T1000 (cell line): ENCODE measurements around the gene RTN4RL2.

Experiments used
- DNase-seq: peaks from one replicate; lab custom pipeline; 2025; ENCODE audit warnings: mixed read lengths; lab: John Stamatoyannopoulos, UW

Gene RTN4RL2

GRCh38 chr11:57481315-57481714 is 21.0 kb downstream of the RTN4RL2 start:
- no peak for DNase-seq

GRCh38 chr11:57481915-57482781 is 21.8 kb downstream of the RTN4RL2 start:
- no peak for DNase-seq

- DNase-seq = no peak
Observed at GRCh38 chr11:57482782-57483561, 22.6 kb downstream of the RTN4RL2 start.

- no peak for DNase-seq
Observed at GRCh38 chr11:57483562-57483918, 23.2 kb downstream of the RTN4RL2 start.

- no peak for DNase-seq
Observed at GRCh38 chr11:57484141-57484710, 23.9 kb downstream of the RTN4RL2 start.

DNA sequence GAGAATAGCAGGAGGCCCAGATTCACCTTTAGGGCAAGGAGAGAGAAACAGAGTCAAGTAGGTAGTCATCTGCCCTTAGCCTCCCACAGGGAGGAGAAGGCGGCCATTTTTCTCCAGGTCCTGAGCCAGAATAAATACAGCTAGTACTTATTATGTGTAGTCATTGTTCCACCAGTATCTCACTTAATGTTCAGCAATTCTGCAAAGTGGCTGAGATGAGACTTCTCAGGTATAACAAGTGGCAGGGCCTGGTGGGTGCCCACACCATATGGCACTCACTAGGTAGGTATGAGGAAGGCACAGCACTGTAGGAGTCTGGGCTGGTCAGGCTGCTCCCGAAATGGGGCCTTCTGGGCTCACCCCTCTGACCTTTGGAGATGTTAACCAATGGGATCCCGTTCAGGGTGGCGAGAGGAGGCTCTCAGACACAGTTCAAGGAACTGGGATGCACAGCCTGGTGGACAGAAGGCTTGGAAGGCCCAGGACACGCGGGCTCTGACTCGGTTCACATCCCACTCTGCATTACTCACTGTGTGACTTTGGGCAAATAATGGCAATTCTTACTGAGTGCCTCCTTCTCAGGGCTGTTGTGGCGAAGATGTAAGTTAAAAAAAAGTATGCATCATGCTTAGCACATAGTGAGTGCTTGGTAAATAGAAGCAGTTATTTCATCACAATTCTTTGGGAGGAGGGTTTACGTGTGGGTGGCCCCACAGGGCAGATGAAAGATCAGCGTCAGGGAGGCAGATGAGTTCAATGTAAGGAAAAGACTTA is 25.1 kb downstream of the RTN4RL2 start:
- no peak for DNase-seq

DNA sequence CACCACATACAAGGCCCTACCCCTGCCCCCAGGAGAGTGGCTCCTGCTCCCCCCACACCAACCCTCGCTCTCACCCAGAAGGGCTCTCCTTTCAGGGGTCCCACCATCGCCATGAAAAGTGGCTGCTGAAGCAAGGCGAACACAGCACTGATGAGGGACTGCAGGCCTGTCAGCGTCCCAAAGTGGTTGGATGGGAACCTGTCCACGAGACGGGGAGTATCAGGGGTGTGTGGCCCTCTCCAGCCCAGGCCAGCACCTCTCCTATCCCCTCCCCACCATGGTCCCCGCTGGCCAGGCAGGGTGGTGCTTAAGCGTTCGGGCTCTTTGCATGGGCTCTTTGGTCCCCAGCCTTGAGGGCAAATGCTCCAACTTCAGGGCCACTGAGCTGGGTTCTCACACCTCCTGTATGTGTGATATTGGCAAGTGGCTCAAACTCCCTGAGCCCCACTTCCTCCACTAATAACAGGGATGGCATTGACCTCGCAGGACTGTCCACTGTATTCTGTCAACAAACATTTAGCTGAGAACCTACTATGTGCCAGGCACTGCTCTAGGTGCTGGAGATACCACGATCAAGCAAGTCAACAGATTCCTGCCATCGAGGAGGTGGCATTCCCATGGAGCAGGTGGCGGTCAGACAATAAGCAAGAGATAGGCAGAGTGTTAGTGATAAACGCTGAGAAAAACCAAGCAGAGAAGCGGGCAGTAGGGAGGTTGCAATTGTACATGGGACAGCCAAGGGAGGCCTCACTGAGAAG is 26.9 kb downstream of the RTN4RL2 start:
- DNase-seq = no peak

DNA sequence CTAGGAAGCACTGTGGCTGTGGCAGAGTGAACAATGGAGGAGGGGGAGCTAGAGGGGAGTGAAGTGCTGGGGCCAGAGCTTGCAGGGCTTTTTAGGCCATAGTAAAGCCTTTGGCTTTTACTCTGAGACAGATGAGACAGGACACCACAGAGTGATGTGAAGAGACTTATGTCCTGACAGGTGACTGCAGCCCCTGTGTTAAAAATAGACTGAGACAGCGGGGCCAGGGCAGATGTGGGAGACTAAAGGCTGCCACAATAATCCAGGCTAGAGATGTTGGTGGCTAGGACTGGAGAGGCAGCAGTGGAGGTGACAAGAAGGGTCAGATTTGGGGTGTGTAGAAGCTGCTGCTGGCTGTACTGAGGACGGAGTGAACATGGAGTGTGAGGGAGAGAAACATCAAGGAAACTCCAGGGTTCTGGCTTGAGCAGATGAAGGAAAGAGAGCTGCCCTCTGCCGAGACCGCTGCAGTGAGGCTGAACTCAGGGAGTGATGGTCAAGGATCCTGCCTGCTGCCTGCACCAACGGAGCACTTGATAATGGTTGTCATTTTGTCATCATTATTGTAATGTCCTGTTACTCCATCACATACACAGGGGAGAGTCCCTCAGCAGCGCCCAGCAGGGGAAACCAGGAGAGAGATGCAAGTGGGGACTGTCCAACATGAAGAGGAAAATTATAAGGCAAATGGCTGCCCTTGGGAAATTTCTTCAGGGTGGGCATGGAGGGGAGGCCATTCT is 27.8 kb downstream of the RTN4RL2 start:
- no peak for DNase-seq

DNA sequence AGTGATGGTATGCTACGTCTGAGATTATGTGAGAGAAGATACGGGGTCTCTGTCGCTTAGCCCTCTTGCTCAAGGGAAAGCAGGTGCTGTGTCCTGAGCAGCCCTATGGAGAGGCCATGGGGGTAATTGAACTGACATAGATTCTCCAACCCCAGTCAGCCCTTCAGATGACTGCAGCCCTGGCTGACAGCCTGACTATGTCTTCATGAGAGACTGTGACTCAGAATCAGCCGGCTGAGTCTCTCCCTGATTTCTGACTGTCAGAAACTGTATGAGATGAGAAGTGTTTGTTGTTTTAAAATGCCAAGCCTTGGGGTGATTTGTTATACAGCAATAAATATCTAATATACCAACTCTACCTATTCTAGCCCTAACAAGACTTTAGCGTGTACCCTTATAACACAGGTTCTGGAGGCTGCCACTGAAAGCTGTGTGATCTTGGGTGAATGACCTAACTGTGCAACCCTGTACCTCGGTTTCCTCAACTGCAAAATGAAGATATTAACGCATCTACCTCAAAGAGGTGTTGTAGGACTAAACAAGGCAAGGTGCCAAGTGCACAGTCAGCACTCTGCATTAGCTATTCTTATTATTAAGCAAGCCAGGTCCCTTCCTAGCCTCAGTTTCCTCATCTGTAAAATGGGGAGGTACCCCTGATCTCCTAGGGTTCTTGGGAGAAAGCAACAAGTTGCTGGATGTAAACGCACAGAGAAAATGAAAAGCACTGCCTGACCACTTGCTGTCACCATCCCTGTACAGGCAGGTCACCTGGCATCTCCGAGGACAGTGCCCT is 30.3 kb downstream of the RTN4RL2 start:
- DNase-seq = no peak

DNA sequence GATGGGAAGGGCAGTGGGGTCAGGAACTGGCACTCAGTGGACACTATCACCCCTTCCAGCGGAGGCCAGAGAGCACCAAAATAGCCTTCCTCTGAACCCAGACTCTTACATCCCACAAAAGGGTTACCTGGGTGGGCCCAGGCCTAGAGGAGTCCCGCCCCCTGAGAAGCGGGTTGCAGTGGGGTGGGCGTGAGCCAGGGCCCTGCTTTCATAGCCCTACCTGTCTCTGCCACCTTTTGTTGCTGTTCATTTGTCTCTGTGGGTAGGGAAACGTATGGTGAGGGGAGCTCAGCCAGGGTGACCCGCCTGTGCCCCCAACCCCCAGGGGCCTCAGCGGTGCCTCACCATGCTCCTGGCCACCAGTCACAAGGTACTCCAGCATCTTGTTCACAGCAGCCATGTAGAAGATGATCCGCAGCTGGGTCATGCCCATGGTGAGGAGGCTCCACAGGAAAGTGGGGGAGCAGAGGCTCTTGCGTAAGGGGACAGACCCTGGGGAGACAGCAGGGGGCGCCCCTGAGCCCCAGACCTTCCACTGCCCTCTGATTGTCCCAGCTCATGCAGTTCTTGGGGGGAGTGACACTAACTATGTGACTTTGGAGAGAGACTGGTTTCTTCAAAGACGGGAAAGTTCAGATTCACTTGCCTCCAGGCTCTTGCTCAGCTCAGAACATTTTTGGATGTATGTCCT is 31.2 kb downstream of the RTN4RL2 start:
- DNase-seq = no peak

GRCh38 chr11:57493507-57494503 is 33.5 kb downstream of the RTN4RL2 start:
- DNase-seq = no peak

- no peak for DNase-seq
Observed at GRCh38 chr11:57496109-57496820, 35.9 kb downstream of the RTN4RL2 start.

GRCh38 chr11:57497303-57498247 is 37.2 kb downstream of the RTN4RL2 start:
- no peak for DNase-seq

DNA sequence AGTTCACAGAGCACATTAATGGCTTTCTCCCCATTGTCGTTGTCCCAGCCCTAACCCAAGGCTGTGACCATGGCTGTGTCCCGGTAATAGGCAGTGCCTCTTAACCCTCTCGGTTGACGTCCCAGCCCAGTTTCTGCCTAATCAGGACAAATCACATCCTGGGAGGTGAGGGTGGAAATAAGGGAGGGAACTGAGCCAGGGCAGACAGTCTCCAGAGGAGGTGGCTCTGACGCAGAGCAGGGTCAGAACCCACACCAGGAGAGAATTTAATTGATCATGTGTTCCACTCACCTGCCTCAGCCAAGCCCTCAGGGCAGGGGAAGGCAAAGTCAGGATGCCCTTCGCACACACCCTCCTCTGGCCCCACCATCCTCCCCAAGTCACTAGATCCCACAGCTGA is 38.2 kb downstream of the RTN4RL2 start:
- no peak for DNase-seq

GRCh38 chr11:57499413-57499982 is 39.2 kb downstream of the RTN4RL2 start:
- peak; percentile 86 for DNase-seq

DNA sequence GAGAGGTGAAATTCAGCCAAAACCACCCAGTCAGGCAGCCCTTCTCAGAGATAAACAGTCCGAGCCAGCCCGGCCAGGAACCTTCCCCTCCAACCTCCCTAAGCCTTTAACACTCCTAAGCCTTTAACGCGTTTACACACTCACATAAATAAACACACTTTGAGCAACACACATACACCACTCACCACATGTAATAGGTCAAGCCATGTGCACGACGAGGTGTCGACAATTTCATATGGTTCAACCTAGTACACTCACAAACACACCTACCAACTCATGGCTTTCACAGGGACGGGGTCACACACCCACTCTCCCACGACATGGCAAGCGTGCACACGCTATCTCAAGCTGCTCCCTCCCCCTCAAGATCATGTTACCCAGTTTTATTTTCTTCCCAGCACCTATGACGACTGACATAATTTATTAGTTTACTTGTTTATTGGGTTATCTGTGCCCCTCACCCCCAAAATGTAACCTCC is 39.7 kb downstream of the RTN4RL2 start:
- DNase-seq = no peak
